Stimulated activated CD8-positive, alpha-beta memory T cell treated with anti-CD3 and anti-CD28 coated beads, Interleukin-7, amount 100 ng/mL, for 24 hours (primary cell): ENCODE data around the gene STIMATE.

ENCODE experiments used
- DNase-seq: peaks from one replicate; pipeline ENCODE4 v3.0.0-alpha.2; 2020; ENCODE audit warnings: low read depth

Gene STIMATE

DNA sequence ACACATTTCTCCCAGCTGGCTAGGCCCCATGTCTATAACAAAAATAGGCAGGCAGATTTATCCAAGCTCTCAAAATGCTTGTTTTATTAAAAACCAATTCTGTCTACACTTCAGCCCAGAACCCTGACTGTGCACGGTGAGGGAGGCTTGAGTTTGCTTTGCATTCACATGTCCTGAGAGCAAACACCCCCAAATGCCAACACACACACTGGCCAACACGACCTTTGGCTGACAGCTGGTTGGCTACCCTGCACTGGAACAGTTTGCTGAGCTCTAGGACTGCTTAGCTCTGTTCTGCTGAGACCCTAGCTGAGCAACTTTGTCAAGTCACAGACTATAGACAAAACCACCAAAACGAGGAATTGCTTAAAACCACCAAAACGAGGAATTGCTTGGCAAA, 3.6 kb downstream of the STIMATE start:
- no peak for DNase-seq

DNA sequence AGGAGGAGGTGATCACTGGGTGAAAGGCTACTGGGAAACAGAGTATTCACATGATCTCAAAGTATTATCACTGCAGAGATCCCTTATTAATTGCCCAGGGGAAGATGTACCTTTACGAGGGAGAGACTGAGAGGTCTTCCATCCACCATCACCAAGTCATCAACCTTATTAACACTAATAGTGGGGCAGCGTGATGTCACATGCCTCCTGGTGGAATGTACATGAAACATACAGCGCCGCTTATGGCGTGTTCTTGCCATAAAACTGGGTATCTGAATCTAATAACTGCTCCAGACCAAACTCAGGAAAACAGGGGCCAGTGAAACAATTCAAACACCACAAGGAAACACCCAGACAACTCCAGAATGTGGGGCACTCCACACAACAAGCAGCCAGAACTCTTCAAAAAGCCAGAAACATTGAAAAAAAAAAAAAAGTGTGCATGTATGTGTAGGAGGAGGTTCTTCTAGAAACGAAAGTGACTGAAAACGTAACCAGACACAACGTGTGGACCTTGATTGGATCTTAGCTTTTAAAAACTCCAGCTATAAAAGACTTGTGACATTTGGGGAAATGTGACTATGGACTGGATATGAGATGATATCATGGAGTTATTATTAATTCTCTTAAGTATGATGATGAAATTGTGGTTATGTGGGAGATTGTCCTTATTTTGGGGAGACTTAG, 4.6 kb downstream of the STIMATE start:
- no peak for DNase-seq

GRCh38 chr3:52892290-52892624, 5.1 kb downstream of the STIMATE start:
- DNase-seq: no peak

GRCh38 chr3:52891615-52892081, 5.7 kb downstream of the STIMATE start:
- no peak for DNase-seq

- peak; percentile 15 for DNase-seq
Observed at GRCh38 chr3:52891164-52891563, 6.2 kb downstream of the STIMATE start.

DNA sequence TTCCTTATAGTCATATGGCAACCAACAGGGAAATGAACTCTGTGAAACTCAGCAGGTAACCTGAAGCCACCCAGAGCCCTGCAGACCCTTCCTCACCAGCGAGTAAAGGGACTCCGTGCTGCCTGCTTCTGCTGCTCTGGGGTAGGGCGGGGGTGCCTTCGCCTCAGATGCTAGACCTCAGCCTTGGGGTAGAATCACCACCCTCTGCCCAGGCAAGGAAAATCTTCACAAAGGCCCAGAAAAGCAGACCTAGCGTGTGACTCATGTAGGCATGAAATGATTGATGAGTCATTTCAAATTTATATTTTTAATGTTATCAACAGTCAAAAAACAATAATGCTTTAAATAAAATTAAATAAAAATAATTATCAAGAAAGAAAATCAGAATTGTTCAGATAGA, 6.6 kb downstream of the STIMATE start:
- DNase-seq: no peak

- DNase-seq: no peak
Observed at GRCh38 chr3:52889901-52890300, 7.4 kb downstream of the STIMATE start.

DNA sequence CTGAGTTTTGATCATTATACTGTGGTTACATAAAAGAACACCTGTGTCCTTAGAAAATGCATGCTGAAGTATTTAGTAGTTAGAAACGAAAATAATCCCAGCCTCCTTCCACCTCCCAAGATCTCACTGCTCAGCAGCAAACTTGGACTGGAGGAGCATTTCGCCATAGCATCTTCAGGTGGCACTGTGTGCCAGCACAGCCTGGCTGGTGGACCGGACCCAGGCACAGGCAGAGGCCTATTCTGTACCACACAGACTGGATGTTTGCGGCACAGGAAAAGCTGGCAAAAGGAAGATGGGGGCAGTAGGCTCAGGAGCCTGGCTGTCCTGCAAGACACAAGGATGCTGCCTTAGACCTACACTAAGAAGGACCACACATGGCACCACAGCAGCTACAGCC, 10.2 kb downstream of the STIMATE start:
- DNase-seq: no peak

- no peak for DNase-seq
Observed at GRCh38 chr3:52886049-52886730, 11.2 kb downstream of the STIMATE start.

- DNase-seq: no peak
Observed at GRCh38 chr3:52882377-52882776, 15.0 kb downstream of the STIMATE start.

DNA sequence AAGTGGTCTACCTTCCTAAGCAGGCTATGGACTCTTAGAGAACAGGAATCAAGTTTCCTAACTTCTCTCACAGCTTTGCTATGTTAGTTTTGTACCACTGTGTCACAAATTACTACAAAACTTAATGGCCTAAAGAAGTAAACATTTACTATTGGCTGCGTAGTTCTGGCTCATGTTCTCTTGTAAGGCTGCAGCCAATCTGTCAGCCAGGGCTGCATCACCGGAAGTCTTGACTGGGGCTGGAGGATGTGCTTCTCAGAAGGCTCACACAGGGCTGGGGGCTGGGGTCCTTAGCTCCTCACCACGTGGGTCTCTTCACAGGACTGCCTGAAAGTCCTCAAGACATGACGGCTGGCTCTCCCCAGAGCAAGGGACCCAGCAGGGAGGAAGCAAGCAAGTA, 15.5 kb downstream of the STIMATE start:
- no peak for DNase-seq

DNA sequence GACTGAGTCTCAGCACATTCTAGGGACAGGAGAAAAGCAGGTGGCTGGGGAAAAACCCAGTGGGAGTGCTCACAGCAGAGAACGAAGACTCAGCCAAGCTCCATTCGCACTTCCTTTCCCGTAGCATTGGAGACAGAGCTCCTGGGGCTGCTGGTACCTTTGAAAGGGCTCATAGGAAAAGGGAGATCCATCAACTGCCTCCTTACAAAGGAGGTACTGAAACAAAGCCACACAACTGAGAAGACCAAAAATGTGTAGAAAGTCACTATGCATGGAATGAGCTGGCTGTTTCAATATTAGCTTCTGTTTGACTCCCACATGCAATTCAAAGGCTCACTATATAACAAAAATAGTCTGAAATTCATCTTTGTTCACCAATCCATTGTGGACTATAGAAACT, 16.9 kb downstream of the STIMATE start:
- no peak for DNase-seq

DNA sequence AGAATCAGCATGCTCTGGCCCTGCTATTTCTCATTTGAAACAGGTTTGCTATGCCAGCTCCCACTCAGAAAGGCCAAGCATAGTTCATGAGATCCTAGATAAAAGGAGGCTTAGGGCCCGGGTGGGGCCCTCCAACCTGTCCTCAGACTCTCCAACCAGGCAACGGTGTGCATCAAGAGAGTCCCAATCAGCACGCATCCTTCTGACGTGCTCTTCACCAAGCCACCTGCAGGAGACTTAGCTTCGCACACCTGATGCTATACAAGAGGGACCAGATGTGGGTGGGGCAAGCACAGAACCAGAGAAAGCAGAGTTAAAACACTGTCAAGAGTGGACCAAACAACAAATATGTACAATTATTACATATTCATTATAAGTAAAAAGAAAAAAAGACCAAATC, 17.3 kb downstream of the STIMATE start:
- no peak for DNase-seq

DNA sequence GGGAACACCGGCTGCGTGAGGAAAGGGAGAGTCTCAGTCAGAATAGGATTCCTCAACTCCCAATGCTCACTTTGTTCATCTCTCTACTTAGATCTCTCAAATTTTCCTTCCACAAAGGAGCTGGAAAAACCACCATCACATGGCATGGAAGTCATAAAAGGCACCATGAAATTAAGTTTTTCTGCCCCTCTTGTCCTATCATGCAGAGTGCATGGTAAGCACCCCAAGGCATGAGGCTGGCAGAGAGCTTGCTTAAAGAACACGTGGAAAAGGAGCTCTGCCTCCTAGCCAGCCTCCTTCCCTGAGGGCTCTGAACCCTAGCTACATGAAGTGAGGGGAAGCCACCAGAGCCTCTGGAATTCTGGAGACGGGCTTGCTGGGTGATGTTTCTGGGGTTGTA, 17.8 kb downstream of the STIMATE start:
- DNase-seq: no peak

DNA sequence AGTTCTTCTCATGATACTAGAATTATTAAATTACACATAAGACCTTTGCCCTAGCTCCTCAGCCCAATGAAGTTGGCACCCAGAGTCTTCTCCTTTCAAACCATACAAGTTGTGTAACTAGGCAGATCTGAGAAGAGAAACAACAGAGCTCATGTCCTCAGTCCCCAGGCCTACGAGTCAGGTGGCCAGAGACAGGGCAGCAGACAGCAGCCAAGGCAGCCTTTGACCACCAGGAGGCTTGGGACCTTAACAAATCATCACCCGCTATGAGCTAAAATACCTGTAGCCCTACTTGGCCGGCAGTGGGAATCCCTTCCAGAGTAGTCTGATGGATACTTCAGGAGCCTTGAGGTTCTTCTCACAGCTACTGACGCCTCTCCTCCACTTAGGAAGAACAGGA, 18.3 kb downstream of the STIMATE start:
- no peak for DNase-seq

DNA sequence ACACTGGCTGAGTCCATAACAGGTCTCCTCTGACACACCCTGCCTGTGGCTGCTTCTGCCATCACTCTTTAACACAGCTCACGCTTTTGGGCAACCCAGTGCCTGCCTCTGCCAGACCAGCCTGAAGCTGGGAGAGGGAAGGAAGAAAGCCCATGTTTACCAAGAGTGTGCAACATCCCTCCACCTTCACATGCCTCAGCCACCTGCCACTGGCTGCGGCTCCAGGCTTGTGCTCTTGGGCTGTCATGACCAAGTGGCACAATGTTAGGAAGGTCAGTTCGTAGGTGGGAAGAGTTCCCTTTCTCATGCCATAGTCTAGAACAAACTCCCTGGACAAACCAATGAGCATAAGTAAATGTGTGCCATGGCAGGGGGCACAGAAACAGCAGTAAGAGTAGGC, 20.3 kb downstream of the STIMATE start:
- DNase-seq: no peak

GRCh38 chr3:52874864-52875587, 22.3 kb downstream of the STIMATE start:
- no peak for DNase-seq

DNA sequence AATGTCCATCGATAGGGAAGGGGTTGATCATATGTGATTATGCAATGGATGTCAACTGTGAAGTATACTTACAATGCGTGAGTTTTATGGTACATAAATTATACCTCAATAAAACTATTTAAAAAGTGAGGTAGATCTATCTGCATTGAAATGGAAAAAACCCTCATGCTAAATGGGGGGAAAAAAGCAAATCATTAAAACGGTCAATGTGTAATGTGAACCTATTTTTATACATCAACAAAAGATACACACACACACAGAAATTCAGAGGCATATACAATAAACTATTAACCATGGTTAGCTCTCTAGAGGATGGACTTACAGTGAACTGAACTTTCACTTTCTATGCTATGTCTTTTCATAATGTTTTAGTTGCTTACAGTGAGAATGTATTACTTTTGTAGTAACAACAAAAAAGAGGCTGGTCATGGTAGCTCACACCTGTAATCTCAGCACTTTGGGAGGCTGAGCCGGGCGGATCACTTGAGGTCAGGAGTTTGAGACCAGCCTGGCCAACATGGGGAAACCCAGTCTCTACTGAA, 23.1 kb downstream of the STIMATE start:
- no peak for DNase-seq

DNA sequence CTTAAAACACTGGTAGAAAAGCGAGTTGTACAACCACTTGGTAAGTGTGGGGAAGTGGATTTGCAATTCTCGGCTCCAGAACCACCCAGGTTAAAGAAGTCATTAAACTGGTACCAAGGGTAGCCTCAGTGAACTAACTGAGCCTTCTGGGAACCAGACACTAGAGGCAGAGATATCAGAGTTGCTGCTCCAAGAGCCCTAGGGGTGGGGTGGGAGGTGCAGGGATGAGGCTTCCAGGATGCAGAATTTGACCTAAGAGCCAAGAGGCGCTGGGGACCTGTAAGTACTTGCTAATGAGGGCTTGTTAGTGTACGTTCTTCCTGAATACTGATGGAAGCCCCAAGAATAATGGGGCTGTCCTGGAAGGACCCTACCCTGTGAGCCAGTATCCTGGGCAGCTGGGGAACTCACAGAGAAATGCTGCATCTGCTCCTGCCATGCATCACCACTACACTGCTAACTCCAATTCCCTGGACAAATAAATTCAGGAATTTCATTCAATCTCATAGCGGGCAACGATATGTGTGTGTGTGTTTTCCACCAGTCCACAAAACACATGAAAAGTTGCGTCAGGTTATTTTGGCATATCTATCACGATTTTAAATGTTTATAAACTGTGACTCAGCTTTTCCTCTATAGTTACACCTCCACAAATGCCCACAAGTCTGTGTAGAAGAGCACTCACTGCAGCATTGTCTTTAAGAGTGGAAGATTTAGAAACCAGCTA, 23.8 kb downstream of the STIMATE start:
- no peak for DNase-seq

DNA sequence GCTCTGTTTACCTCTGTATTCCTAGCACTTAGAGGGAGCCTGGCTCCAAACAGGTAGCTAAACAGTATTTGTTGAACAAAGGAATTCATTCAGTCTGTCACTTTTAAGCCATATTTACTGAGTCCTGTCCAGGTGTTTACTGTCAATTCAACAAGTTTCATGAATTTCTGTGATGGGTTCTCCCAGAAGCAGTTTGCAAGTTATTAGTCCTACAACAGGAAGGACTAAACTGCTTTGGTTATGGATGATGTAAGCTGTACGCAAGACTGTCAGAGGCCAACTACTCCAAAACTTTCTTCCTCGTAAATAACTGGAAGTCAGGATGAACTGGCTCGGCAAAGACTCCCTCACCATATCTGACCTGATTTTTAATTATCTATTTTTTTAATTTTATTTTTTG, 25.1 kb downstream of the STIMATE start:
- no peak for DNase-seq

GRCh38 chr3:52871761-52872160, 25.6 kb downstream of the STIMATE start:
- no peak for DNase-seq

DNA sequence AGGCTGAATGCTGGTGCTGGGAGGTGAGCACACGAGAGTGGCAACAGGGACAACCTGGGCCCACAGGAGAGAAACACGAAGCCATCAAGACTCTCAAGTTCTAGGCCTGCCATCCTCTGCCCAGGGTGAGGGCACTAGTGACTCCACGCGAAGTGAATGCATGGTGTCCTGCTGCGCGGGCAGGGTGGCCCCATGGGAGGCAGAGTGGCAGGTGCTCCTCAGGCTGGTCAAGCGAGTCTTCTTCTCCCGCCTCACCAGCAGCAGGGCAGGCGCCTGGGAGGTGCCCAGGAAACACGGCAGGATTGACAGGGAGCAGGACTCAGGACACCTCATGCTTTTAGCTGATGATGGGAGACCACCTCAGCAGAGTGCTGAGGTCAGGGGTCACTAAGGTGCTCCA, 26.9 kb downstream of the STIMATE start:
- DNase-seq: no peak
